ENCODE measurements around the gene DDX50. TPM values are rescaled to one million over a fixed set of nuclear protein-coding genes. Genes with fewer than 3 reads are reported as not detected.

Gene DDX50
- total and polyA plus RNA-seq, 2 donors (not counting 3 experiments of a cell fraction or from before 2014, with no cell fraction given): 14.8 to 28.2 TPM

DNA sequence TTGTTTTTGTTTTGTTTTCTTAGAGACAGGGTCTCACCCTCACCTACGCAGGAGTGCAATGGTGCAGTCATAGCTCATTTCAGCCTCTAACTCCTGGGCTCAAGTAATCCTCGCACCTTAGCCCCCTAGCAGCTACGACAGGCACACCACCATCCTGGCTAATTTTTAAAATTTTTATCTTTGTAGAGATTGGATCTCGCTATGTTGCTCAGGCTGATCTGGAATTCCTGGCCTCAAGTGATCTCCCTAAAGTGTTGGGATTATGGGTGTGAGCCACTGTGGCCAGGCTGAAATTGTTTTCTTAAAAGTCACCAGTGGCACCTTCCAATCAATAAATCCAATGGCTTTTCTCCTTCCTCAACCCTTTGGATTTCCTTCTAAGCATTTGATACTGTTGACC, 20.9 kb upstream of the DDX50 start:
- H4K20me1 ChIP-seq (replicated peaks; ENCODE audit: control insufficient read depth, extremely low read depth, insufficient read depth, low read length): no peaks in the 10 kb centered on the region
- no peak overlapping the region for H3K4me3 ChIP-seq (replicated peaks in 1 of 3; ENCODE audit: insufficient read depth in 1 of 3, low read depth in 1 of 3, low read length in 3 of 3)
- no peak overlapping the region for H3K27ac ChIP-seq (ENCODE audit: insufficient read depth, low read depth, low read length)
- H3K9me1 ChIP-seq (replicated peaks; ENCODE audit: control insufficient read depth, extremely low read depth, insufficient read depth, low read length): no peaks in the 10 kb centered on the region
- POLR2A ChIA-PET: no interaction called here
- FAIRE-seq (no peak), DNase-seq (ENCODE audit: low read depth, low spot score) (no peak)
- H3K36me3 ChIP-seq (ENCODE audit: control insufficient read depth in 2 of 2, extremely low read depth in 1 of 2, insufficient read depth in 2 of 2, low read length in 2 of 2): no peaks in the 10 kb centered on the region
- BruUV-seq (replicated peaks): no TSS peak
- dilution Hi-C loops (cut with MboI; ENCODE audit: extremely low pct_ligation_motif_present, low sequenced_read_pairs) (no loop called here), intact Hi-C loops (cut with micrococcal nuclease) (no loop called here)
- peaks cover 7 to 8% of the 10 kb centered on the region in 2 experiments for H3K27me3 ChIP-seq (ENCODE audit: control insufficient read depth in 2 of 2, insufficient read depth in 2 of 2, low read length in 2 of 2)
- no peaks in the 10 kb centered on the region for H3K79me2 ChIP-seq (ENCODE audit: control insufficient read depth, insufficient read depth, low read length)
- no peak overlapping the region for H2AFZ ChIP-seq (ENCODE audit: low read depth, low read length)
- no peaks in the 10 kb centered on the region for H3K4me1 ChIP-seq (ENCODE audit: control insufficient read depth, extremely low read depth, insufficient read depth, low read length)
- no peak for TF ChIP-seq GATA2 (IDR thresholded peaks at IDR 0.05; ENCODE audit: insufficient read depth, insufficient read length, low read depth, low read length)
- TF ChIP-seq FOS (IDR thresholded peaks at IDR 0.05; ENCODE audit: borderline replicate concordance, insufficient read depth, low read length): no peak
- TF ChIP-seq MYC (IDR thresholded peaks at IDR 0.05; ENCODE audit: low read depth, low read length): no peak
- no peaks in the 10 kb centered on the region for H3K9me3 ChIP-seq (replicated peaks; ENCODE audit: control insufficient read depth, insufficient read depth, low read length)
- no peak overlapping the region for H3K9ac ChIP-seq (replicated peaks; ENCODE audit: extremely low read depth, insufficient read depth, low read length)
- CTCF ChIA-PET: interaction anchor here (1.5 kb wide), 1 partner anchor 8 kb away, joined by 5 read pairs; no protein-coding TSS in a partner anchor
- no peak overlapping the region for H3K4me2 ChIP-seq (ENCODE audit: insufficient read depth, low read length)

DNA sequence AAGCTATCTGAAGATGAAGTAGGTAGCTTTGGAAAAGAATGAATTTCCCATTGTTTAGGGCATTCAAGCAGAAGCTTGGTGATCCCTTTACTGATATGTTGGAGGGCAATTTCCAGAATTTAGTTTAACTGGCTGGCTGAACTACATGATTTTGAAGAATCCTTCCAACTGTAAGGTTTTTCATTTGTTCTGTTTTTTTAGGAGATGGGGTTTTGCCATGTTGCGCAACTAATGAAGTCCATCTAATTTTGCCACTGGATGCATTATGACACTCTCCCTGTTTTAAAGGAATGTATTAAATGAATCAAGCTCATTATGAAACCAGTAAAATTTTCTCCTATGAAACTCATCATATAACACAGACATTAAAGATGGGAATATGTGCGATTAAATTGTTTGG, 6.1 kb upstream of the DDX50 start:
- H3K9me3 ChIP-seq (replicated peaks; ENCODE audit: control insufficient read depth, insufficient read depth, low read length): no peaks in the 10 kb centered on the region
- no peak overlapping the region for H3K4me2 ChIP-seq (ENCODE audit: insufficient read depth, low read length)
- no peak for DNase-seq (ENCODE audit: low read depth, low spot score)
- dilution Hi-C loops (cut with MboI; ENCODE audit: extremely low pct_ligation_motif_present, low sequenced_read_pairs): no loop called here
- H3K27me3 ChIP-seq (ENCODE audit: control insufficient read depth in 2 of 2, insufficient read depth in 2 of 2, low read length in 2 of 2): no peaks in the 10 kb centered on the region
- H3K79me2 ChIP-seq (ENCODE audit: control insufficient read depth, insufficient read depth, low read length): no peaks in the 10 kb centered on the region
- CTCF ChIA-PET: interaction anchor here (0.9 to 4.1 kb wide), 5 partner anchors 68 to 1107 kb away, joined by 4 to 36 read pairs (median 6); partner anchors contain the start of gene STOX1
- H3K4me1 ChIP-seq (ENCODE audit: control insufficient read depth, extremely low read depth, insufficient read depth, low read length): no peaks in the 10 kb centered on the region
- H2AFZ ChIP-seq (ENCODE audit: low read depth, low read length): no peak overlapping the region
- BruUV-seq (replicated peaks): no TSS peak
- intact Hi-C loops (cut with micrococcal nuclease): no loop called here
- H3K4me3 ChIP-seq (replicated peaks in 1 of 3; ENCODE audit: insufficient read depth in 1 of 3, low read depth in 1 of 3, low read length in 3 of 3): no peak overlapping the region
- no peaks in the 10 kb centered on the region for H3K9me1 ChIP-seq (replicated peaks; ENCODE audit: control insufficient read depth, extremely low read depth, insufficient read depth, low read length)
- H4K20me1 ChIP-seq (replicated peaks; ENCODE audit: control insufficient read depth, extremely low read depth, insufficient read depth, low read length): no peaks in the 10 kb centered on the region
- POLR2A ChIA-PET: interaction anchor here (1.2 kb wide), 1 partner anchor 64 kb away, joined by 3 read pairs; no protein-coding TSS in a partner anchor
- H3K27ac ChIP-seq (ENCODE audit: insufficient read depth, low read depth, low read length): no peak overlapping the region
- H3K9ac ChIP-seq (replicated peaks; ENCODE audit: extremely low read depth, insufficient read depth, low read length): no peak overlapping the region
- TF ChIP-seq POLR2AphosphoS5 (IDR thresholded peaks at IDR 0.05; ENCODE audit: insufficient read depth, low read depth, low read length): no peak
- no peaks in the 10 kb centered on the region for H3K36me3 ChIP-seq (ENCODE audit: control insufficient read depth in 2 of 2, extremely low read depth in 1 of 2, insufficient read depth in 2 of 2, low read length in 2 of 2)
- no peak for FAIRE-seq
